ENCODE data around the gene CFAP47.

- TF ChIP-seq CTCF (IDR thresholded peaks at IDR 0.05; ENCODE audit: insufficient read depth, low read length, poor library complexity, severe bottlenecking) (no peak), EZH2phosphoT487 (conservative IDR thresholded peaks at IDR 0.05; ENCODE audit: low read length) (no peak)
Measured at GRCh38 chrX:36071061-36071460, 151.5 kb downstream of the CFAP47 start.

Data from SU-DHL-6 (cell line).